GM04503 (cell line): ENCODE data around the gene MRPS23.

Experiments
- DNase-seq: peaks from one replicate; pipeline ENCODE4 v3.0.0-alpha.2; 2012; ENCODE audit warnings: low read depth

Gene MRPS23

DNA sequence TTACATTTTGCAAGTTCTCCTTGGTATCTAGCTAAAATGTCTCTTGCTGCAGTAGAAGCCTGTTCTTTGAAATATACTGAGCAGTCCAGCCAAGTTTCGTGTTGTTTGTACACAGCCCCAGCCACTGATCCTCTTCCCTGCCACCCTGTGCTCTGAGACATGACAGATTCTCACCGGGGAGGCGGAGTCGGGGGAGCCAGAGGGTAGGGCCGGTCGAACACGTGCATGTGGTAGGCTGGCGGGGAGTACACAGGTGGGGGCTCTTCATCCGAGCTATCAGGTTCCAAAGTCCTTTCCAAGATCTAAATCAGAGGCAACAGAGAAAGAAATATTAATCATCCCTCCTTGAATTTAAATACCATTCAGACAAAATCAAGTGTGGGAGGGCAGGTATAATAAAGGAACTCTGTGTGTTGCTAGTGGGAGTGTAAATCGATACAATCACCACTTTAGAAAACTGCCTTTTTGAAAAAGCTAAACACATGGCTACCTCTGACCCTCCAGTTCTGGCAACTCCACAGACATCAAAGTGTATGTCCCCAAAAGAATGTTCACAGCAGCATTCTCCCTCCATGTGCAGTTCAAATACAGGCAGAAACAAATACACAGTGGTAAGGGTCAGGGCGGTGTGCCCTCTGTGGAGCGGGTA is 29.7 kb upstream of the MRPS23 start:
- DNase-seq = no peak

DNA sequence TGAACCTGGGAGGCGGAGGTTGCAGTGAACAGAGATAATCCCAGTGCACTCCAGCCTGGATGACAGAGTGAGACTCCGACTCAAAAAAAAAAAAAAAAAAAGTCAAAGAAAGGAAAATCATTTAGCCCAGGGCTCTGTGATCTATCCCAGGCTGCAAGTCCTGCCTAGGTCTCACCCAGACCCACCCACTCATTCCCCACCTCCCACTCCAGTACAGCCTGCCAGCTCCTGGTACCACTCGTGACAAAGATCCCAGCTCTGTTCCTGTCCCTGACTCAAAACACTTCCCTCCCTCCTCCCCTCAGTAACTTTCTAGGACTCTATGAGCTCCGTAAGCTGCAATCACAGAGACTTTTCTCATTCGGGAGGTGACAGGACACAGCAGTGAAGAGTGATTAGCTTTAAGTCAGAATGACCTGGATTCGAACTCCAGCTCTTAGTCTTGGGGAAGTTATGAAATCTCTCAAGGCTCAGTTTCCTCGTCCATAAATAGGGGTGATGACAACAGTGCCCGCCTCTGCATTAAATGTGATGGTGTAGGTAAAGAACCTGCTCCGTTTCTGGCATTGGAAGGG is 28.0 kb upstream of the MRPS23 start:
- no peak for DNase-seq

DNA sequence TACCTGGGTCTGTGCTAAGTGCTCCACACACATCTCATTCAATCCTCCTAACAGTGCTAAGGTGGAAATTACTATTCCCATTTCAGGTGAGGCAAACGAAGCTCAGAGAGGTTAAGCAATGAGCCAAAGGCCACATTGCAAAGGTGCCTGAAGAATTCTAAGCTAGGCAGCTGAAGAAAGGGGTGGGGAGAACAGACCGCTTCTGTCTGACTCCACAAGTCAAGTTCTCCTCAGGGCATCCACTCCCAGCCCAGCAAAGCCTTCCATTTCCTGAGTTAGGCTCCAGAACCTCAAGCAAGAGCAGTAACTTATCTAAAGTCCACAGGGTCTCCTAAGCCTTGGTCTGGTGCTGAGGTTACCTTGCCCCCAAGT is 27.0 kb upstream of the MRPS23 start:
- DNase-seq = no peak

DNA sequence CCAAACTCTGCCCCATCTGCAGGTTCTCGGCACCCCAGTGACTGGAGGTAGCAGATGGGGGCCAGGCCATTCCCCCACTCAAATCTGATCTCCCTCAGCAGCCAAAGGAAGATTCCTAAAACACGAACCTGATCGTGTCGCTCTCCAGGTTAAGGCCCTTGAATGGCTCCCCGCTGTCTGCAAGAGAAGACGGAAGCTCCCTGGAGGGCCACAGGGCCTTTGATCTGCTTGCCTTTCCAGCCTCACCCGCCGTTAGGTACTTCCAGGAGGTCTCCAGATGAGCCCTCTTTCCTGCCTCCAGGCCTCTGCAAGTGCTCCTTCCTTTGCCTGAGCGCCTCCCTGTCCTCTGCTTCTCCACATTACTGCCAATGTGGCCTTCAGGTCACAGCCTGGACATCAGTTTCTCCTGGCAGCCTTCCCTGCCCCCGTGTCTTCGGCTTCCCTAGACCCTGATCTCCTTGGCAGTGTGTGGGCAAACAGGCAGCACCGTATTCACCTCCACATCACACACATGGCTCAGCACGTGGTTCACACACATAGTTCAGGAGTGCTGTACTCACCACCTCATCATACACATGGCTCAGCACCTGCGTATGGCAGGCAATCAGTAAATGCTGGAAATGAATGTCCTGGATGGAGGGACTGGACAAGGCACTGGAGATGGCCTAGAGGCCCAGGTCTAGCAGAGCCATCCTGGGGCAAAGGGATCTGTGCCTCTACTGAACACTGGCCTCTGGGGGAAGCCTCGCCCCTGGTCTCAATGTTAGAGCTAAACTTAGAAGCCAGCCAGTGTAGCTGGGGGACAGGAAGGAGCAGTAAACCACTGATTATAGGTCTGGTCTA is 26.4 kb upstream of the MRPS23 start:
- DNase-seq = no peak

DNA sequence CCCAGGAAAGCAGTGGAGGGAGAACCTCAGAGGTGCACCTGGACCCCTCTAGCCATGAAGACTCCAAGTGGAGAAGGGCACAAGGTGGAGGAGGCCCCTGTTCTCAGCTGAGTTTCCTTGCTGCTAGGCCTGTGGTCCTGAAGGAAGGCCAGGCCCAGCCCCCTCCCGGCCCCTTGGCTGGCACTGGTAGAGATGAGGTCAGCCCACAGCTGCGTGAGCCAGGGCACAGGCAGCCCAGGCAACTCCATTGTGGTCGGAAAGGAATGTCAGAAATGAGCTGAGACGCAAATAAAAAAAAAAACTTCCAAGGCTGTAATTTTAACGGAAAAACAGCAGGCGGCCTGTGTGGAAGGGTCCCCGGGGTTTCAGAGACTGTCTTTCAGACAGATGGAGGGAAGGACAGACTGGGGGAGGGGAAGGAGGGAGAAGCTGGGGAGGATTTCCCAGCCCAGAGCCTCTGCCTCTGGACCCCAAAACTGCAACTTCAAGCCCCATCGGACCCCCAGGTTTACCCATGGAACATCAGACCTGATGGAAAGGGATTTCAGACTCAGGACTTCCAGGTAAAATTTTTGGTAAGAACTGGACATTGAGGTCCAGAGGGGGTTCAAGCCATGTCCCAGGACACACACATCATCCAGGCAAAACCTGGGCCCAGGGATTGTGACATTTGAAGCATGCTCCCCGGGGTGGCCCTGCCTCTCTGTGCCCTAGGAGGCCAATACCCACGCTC is 25.6 kb upstream of the MRPS23 start:
- DNase-seq = peak; percentile 89

DNA sequence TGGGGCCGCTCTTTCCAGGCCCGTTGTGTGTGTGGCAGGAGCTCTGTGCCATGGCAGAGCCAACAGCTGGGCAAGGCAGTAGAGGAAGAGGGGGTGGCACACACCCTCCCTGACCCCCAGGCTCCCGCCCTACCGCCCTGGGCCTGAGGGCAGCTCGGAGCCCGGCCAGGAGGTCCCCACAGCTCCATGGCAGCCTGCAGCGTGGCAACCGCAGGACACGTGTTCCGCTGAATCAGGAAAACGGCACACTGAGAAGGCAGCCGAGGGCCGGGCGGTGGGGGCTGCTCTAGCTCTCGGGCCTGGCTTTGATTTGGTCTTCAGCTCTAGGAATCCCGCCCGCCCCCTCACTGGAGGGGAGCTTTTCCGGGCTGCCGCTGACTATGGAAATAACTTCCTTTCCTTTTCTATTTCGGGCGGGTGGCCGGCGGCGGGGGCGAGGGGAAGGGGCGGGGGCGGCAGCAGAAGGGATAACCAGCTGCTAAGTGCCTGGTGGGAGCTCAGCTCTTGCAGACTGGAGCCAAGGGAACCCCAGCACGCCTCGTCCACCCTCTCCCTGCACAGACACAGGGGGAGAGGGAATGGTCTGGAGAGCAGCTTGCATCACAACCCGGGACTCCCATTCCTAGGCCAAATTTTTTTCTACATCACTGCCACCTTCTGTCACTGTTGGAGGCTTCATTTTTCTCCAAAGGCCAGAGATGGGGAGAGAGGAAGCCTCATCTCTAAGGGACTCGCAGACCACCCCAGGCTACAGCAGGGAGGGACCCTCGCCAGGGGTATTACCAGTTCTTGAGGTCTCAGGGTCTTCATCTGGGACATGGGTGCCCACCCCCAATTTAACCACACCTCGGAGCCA is 24.8 kb upstream of the MRPS23 start:
- peak; percentile 76 for DNase-seq

DNA sequence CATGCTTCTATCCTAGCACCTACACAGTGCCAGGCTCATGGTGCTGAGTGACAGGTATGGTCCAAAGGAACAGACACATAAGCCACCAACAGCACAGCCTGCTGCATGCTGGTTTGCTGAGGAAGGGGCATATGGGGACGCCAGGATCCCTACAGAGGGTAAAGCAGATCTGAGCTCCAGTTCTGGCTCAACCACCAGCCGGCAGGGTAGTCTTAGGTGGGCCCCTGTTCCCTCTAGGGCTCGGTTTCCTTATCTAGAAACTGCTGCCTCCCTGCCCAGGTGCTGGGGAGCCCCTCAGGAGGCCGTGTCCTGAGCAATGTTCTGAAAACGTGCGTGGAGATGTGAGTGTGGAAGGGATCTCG is 24.2 kb upstream of the MRPS23 start:
- DNase-seq = no peak

DNA sequence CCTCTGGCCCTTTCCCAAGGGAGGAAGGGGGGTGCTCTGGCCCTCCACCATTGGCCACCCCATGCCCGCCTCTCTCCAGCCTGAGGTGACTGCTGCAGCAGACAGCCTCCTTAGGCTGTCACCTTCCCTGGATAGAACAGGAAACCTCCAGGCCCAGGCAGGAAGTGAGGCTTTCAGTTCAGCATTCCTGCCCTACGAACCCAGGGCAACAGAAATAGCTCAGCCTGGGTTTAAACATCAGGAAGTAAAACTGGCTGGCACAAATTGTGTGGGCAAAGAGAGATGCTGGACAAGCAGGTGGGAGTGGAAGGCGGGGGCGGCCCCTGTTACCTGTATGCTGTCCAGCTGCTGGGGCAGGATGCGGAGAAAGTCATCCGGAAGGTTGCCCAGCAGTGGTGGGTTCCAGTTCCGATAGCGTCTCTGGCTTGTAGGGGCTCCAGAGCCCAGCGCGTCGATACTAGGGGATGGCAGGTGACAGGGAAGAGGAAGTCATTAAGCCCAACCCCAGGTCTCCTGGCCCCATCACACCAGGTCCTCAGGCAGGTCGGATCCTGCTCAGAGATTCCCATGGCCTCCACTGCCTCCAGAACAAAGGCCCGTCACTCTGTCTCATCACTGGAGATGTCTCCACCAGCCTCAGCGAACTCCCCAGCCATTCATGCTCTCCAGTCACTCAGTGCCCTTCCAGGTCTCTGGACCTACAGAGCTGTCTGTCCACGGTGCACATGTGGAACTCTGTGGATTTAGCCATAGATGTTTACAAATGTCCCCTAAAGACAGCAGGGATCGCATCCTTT is 23.6 kb upstream of the MRPS23 start:
- no peak for DNase-seq

DNA sequence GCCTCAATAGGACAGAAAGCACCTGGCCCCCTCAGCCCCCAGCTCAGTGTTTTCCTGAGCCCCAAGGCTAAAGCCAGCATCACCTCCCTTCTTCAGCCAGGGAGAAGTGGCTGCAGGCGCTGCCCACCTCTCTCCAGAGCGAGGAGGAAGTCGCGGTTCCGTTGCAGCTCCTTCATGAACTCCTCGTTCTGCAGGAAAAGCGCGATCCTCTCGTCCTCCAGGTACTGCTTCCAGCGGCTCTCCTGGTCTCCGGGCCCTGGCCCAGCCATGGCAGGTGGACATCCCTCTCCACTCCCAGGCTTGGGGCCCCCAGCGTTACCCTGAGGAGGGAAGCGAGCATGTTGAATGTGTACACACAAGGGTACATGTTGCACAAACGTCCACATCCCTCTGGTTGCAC is 22.7 kb upstream of the MRPS23 start:
- DNase-seq = no peak

DNA sequence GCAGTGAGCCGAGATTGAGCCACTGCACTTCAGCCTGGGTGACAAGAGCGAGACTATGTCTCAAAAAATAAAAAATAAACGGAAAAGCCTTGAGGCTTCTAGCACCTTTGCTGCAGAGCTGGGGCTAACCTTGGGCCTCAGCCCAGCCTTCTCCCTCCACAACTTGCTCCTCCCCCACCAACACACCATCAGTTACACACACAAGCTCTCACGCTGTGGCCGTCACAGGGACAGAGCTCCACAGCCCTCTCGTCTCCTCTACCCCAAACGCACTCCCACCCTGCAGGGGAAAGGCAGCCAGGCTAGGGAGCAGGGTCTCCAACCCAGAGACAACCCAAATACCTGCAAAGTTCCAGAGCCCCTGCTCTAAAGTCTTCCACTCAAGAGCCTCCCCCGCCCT is 22.0 kb upstream of the MRPS23 start:
- no peak for DNase-seq

DNA sequence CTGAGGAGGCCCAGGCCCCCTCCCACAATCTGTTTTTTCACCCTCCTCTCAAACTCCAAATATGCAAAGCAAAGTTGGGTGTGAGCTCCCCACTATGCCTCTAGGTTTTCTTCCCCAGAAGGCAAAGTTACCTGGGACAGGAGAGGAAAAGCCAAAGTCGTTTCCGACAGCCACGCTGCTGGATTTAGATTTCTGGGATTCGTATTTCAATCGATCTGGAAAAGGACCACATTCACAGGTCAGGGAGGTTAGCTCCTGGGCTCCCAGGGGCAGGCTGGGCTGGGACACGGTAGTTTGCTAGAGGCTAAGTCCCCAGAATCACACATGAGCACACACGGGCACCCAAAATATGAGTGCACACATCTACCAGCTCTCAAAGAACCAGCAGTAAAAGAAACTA is 21.3 kb upstream of the MRPS23 start:
- DNase-seq = no peak

DNA sequence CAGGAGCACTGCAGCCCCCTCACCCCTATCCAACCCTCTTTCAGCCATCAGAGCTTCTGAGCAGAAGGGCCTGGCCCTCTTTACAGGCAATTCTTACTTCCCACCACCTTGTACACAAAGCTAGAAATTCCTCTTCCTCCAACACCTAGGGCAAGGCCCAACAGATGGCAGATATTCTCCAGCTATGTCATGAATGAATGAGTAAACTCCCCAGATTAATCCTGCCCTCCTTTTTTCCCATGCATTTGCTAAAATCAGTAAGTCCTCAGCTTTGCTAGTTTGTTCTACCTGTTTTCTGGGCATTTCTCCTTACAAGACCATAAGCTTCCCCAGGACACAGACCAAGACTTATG is 20.4 kb upstream of the MRPS23 start:
- DNase-seq = no peak

DNA sequence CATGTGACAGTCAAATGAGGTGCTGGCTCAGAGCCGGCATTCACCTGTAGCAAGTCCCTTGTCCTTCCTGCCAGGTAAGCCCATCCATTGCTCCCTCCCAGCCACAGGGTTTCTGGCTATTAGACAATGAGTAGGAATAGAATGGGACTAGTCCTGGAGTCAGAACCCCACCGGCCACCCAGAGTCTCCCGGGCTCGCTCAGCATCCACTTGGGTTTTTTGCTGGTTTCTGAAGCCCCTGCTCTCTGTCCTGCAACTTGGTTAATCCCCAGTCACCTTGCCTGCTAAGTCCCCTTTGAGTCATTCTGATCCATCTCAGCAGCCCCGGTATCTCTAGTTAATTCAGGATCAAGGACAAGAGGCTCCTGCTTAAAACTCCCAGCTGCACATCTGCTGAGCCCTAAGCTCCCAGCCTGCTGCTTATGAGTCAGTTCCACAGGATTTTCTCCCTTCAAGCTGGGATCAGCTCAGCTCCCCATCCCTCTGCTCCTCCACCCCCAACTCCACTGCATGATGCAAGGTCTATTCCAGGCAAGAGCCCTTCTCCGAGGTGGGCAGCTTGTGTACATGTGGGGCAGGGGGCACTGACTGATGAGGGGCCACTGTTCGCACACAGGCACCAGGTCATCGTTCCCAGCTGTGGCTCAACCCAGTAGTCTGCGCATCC is 19.9 kb upstream of the MRPS23 start:
- peak; percentile 70 for DNase-seq

DNA sequence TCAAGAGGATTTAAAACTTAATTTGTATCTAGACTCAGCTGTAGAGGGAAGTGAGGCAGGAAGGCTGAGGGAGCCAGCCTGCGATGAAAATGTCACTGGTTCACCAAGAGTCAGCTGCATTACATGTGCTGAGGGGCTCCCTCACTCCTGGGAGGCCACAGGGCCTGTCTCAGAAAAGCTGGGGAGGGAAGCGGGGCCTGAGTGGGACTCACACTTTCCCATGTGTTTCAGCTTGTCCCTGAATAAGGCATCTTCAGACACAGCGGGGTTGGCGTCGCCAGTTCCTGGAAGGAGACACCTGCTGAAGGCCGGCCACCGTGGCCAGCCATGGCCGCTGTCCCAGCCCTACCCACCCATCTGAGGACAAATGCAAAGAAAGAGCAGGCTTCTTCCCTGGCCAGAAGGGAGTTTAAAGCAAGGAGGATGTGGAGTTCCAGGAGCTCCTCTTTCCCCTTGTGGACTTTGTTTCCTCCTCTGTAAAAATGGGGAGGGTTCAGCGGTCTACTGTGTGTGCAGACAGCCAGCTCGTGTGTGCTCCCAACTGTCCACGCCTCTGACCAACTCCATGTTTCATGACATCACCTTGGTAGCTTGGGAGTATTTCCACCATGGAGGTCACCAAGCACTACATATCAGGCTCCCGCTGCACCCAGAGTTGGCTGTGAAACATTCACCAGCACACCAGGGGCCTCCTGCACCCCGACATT is 19.2 kb upstream of the MRPS23 start:
- DNase-seq = no peak

DNA sequence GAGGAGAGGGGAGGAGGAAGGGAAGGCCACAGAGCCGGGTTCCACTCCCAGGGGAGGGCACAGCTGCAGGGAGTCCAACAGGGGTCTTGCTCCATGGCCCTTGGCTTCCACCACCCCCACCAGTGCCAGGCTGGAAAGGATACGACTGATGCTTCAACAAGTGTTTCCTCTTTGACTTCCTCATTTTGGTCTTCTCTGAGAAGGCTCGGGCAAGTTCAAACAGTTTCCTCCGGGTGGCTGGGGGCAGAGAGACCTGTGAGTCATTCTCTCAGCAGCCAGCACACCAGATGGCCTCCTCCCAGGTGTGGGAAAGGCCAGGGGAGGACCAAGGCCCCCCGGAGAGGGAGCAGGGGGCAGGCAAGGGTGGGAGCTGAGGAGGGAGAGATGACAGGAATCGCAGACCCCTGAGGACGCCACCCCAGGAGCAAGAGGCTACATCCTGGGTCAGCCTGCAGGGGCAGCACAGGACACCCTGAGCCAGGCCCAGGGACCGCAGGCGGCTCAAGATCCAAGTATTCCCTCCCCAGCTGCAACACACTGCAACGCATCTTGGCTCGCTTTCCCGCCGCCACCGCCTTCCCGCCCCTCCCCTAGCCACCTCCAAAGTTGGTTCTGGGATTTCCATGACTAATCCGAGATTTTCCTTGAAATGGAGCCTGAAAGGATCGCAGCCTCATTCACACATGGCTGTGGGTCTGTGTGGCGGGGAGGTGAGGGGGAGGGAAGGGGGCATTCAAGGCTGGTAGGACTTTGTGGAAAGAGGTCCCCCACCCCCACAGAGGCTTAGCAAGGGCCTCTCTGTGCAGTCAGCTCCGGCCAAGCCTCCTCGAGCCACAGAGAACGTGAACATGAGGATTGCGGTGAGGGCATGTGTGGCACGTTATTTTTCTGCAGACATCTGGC is 18.4 kb upstream of the MRPS23 start:
- peak; percentile 65 for DNase-seq

DNA sequence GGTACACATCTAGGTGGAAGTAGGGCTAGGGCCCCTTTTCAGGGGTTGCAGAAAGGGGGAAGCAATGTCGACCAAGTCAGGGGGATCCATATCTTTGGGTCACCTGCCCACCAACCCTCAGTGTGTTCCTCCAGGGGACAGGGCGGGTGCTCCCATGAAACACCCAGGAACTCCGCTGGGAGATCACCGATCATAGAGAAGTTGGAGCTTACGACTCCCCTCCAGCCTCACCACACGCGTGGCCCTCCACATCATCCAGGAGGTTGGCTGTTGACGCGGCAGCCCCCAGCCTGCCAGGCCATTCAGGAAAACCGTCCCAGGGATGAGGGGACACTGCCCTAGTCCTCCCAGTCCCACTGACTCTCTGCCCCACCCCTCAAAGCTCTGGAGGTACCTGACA is 17.3 kb upstream of the MRPS23 start:
- DNase-seq = no peak

DNA sequence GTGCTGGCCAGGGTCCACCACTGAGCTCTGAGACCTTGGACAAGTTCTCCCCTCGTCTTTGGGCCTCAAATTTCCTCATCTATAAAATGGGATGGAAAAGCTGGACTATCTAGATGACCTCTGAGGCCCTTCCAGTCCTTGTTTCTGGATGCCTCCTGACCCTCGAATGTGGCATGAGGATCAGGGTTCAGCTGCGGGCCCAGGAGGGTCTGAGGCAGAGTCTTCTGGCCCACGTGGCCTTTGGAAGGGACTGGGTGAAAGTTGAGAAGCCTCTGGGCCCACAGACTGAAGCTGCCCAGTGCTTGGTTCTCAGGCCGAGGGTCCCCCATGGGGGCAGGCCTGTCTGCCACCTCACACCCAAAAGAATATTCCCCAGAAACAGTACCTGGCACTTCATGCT is 16.9 kb upstream of the MRPS23 start:
- DNase-seq = no peak

DNA sequence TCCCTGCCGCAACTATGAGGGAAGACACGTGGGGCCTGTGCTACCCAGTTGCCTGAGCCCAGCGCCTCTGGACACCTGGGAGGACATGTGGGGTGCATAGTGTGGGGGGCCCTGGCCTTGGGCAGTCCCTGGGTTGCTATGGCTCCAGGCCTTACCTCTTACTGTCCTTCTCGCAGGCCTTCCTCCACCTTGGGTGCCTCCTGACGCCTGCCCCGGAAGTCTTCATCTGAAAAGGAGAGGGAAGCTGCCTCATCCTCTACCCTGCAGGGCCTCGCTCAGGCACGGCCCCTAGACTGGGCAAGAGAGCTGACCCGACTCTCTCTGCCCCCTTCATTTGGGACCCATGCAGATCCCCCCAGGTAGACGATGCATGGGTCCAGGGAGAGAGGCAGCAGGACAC is 16.5 kb upstream of the MRPS23 start:
- DNase-seq = no peak

DNA sequence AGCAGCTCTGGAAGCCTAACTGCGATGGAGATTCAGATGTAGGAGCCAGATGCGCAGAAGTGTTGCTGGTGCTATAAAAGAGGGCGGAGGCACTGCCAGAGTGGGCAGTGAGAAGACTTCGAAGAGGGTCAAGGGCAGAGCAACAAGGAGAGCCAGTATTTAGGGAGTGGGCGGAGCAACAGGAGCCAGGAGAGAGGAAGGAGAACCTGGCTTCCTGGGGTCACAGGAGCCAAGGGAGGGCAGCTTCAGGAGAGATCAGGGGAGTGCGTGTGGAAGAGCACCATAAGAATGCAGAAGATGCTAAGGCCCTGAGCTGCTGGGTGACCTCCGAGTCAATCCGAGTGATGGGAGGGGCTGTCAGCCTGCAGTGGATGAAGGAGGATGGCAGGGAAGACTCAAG is 14.4 kb upstream of the MRPS23 start:
- no peak for DNase-seq
